GM12873 (cell line): ENCODE results near the gene NDUFS5.

Experiments used
- TF ChIP-seq, protein P1 (sequence below): IDR thresholded peaks from 2 replicates; pipeline ENCODE4 v1.5.1; 2012; ENCODE audit warnings: low read depth, mild to moderate bottlenecking, moderate library complexity, low read length, control low read depth; ENCODE audit not compliant: insufficient read depth; ENCODE audit errors: missing control alignments

Gene NDUFS5

DNA sequence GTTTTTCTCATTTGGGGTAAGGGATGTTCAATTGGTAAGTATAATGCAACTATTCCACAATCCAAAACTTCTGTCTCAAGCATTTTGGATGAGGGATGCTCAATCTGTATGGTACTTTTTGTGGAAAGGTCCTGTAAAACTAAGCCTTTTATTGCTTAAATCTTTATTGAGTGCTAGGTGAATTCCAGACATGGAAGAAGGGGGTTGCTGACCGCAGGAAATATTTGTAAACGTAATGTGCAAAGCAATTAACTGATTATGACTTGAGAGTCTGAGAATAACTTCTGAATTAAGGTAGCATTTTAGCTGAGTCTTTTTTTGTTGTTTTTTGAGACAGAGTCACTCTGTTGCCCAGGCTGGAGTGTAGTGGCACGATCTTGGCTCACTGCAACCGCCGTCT is 32.0 kb upstream of the NDUFS5 start:
- TF ChIP-seq, protein P1, sequence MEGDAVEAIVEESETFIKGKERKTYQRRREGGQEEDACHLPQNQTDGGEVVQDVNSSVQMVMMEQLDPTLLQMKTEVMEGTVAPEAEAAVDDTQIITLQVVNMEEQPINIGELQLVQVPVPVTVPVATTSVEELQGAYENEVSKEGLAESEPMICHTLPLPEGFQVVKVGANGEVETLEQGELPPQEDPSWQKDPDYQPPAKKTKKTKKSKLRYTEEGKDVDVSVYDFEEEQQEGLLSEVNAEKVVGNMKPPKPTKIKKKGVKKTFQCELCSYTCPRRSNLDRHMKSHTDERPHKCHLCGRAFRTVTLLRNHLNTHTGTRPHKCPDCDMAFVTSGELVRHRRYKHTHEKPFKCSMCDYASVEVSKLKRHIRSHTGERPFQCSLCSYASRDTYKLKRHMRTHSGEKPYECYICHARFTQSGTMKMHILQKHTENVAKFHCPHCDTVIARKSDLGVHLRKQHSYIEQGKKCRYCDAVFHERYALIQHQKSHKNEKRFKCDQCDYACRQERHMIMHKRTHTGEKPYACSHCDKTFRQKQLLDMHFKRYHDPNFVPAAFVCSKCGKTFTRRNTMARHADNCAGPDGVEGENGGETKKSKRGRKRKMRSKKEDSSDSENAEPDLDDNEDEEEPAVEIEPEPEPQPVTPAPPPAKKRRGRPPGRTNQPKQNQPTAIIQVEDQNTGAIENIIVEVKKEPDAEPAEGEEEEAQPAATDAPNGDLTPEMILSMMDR, result no peak

DNA sequence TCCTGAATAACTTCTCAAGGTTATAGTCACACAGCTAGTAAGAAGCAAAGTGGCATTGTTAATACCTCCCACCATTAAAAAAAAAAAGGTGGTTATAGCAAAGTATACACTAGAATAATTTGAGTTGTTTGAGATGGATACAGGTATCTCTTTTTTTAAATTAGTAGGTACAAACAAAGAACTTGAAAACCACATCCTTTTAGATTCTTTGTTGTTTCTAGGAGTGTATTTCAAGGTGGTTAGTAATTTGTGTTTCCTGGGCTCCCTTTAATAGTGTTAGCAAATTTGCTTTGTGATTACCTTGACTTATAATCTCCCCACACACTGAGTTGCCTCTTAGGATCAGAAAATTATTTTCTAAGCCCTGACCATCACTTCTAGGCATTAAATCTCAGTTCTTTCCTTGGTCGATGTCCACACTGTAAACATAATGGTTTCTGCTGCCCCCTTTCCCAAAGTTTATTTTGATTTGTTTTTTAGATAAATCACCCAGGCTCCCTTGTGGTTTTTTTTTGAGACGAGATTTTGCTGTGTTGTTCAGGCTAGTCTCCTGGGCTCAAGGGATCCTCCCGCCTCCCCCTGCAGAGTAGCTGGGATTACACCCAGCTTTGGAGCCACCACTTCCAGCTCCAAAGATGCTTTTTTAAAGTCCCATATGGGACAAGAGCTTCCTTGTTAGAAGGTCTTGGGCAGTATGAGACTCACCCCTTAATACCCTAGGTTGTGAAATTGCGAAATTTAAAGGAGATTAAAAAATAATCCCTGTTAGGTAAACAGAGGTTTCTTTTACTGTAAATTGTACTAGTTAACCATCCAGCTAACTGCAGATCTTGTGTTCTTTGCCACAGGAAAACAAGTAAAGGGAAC is 28.9 kb upstream of the NDUFS5 start:
- TF ChIP-seq, protein P1, result no peak

DNA sequence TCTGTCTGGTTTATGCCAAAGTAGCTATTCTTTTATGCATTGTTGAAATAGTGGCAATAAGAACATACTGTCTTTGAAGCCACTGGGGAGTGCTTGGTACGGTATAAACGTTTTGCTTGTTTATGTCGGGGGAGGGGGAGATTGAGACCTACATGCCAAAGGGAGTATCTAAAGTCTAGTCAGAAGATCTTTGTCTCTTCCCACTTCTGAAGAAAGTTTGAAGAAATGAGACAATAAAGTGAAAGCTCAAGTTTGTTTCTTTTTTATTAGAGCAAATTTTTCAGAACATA is 28.3 kb upstream of the NDUFS5 start:
- TF ChIP-seq, protein P1, result no peak

DNA sequence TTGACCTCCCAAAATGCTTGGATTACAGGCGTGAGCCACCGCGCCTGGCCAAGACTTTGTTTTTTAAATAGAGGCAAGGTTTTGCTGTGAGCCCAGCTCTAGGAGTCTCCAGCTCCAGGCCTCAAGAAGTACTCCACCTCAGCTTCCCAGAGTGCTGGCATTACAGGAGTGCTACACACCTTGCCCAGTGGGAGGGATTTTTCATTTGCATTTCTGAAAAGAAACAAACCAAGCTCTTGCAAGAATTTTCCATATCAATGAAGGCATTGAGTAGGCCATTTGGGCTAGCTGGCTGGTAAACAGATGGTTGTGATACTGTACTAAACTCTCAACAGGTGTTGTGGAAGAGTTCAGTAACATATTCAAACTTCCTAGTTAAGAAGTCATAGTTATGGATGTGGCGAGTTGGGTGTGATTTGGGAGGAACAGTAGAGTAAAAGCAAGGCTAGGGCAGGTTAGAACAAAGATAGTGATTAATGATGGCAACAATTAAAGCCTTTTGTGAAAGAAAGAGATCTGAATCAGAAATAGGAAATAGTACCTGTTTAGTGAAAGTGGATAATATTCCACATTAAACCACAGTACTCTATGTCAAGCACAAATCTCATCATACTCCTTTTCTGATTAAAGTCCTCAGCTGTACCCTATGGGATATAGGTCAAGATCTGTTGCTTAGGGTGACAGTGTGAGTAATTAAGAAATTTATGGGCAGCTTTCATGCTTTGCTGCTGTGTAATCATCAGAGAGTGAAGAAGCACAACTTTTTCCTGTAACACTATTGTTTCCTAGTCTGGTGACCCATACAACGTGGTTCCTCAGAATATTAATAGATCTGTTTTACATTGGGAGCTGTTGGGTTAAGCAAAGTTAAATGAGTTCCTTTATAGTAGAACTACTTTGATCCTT is 24.4 kb upstream of the NDUFS5 start:
- TF ChIP-seq, protein P1, result no peak

DNA sequence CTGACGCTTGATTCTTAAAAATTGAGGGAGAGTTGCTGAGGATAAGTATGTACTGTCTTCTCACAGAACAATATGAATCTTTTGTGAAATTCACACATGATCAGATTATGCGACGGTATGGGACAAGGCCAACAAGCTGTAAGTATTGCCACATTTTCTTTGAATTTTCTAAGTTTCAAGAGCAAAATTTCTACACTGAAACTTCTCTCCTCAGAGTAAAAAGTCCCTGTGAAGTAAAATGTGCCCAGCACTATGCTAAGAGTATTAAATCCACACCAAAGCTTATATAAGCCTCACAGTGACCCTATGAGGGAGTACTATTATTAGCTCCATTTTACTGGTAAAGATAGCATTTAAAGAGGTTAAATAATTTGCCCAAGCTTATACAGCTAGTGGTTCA is 22.9 kb upstream of the NDUFS5 start:
- TF ChIP-seq, protein P1, result no peak

DNA sequence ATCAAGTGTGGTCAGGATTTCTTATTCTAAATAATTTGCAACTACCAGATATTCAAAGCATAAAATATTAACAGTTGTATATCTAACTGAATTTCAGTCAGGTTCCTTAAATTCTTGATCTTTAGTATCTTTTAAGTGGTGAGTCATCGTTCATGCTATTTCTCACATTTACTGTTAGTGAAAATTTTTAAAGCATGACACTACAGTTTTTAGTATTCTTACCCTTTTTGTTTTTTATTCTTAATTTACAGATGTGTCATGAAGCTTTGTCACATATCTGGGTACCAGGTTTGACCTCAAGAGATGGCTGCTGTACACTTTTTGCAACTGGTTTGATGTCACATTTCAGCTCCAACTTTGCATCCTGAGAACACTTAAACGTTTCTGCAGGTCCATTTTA is 22.4 kb upstream of the NDUFS5 start:
- TF ChIP-seq, protein P1, result no peak

DNA sequence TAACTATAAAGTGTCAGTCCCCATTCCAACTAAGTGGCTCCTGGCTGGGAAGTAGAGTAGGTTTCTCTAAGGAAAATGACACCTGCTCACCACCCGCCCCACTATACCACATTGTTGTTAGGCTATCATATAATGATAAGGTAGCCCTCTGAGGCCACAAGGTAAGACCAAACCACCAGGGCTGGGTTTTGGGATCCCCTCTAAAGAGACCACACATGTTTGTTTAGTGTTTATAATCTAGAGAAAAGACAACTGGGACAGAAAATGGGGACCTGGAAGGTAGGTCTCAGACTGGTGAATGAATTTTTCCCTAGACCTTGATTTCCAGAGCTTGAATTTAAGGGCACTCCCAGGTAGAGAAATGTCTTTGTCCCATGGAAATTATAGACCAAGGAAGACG is 19.9 kb upstream of the NDUFS5 start:
- TF ChIP-seq, protein P1, result no peak
